SKM-1 (cell line): ENCODE data around the gene JAZF1.
"Not testable (repeated sequence)": the region's sequence is repeated elsewhere in the genome, so short reads cannot be mapped to it uniquely, and the experiment has no call there.

ENCODE experiments used
- DNase-seq: peaks from one replicate; lab custom pipeline; 2025; ENCODE audit not compliant: unreplicated experiment; lab: John Stamatoyannopoulos, UW

Gene JAZF1

DNA sequence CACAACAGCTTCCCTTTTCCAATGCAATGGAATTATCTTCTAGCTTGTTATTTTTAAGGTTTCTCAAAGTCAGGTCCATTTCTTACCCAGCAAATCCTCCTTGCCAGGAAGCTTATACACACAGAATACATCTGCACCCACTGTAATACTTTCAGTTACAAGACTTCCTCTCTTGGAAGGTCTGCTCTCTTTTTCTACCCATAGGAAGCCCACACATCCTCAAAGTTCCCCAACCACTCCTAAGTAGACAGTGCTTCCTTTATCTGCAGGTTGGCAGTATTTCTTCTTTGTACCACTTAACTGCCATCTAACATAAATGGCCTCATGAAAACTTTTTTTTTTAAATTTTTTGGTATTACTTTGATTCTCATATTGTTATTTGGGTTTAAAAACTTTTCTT lies 285.0 kb downstream of the JAZF1 start:
- DNase-seq = peak; percentile 9

GRCh38 chr7:27890205-27890849 lies 290.3 kb downstream of the JAZF1 start:
- no peak for DNase-seq

DNA sequence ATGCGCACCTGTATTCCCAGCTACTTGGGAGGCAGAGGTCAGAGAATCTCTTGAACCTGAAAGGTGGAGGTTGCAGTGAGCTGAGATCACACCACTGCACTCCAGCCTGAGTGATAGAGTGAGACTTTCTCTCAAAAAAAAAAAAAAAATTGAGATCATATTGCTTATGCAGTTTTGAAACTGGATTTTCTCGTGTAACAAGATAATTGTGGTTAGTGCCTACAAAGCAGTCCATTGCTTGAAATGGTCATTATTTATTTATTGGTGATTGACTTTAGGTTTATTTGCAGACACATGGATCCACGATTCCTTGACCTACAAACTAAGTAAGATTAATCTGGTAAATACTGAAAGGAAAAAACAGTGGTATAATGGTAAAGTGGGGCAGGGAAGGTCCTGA lies 290.8 kb downstream of the JAZF1 start:
- DNase-seq = no peak

DNA sequence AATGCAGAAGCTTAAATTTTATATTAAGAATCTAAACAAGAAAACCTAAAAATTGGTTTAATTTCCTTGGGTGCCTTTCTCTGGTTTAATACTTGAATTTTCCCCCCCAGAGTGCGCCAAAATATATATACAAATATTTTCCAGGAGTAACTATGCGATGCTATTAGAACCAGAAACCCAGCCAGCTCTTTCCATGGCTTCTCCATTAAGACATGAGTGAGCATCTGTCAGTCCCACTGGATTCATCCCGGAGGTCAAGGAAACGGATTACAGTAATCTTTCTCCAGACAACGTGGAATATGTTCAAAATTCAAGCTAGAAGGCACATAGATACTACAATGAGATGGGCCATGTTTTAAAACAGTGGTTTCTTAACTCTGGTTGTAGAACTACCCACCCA lies 291.9 kb downstream of the JAZF1 start:
- DNase-seq = no peak

DNA sequence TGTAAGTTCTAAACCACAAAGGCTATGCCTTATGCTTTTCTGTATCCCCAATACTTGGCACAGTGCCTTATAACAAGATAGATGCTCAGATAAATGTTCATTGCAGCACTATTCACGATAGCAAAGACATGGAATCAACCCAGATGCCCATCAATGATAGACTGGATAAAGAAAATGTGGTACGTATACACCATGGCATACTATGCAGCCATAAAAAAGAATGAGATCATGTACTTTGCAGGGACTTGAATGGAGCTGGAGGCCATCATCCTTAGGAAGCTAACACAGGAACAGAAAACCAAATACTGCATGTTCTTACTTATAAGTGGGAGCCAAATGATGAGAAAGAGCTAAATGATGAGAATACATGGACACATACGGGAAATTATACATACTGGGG lies 293.9 kb downstream of the JAZF1 start:
- not testable (repeated sequence) for DNase-seq

GRCh38 chr7:27885652-27886051 lies 294.9 kb downstream of the JAZF1 start:
- no peak for DNase-seq

GRCh38 chr7:27883696-27884095 lies 296.9 kb downstream of the JAZF1 start:
- DNase-seq = no peak

- no peak for DNase-seq
These were observed 303.8 kb downstream of the JAZF1 start for GRCh38 chr7:27876756-27877155.

DNA sequence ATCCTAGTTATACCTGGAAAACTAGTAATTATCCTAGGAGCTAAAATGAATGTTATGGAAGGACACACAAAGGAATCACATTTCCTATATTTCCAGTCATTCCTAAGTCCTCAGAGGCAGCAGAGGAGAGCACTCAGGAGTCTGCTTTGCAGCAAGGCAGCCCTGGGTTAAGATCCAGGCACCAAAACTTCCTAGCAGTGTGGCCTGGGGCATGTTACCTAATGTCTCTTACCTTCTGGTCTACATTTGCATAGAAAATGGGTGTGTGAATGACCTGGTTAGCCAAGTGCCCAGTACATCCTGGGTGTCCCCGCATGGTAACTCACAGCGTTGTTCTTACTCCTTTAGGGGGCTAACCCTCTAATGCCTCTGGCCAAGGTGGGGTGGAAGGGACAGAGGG lies 304.8 kb downstream of the JAZF1 start:
- no peak for DNase-seq

DNA sequence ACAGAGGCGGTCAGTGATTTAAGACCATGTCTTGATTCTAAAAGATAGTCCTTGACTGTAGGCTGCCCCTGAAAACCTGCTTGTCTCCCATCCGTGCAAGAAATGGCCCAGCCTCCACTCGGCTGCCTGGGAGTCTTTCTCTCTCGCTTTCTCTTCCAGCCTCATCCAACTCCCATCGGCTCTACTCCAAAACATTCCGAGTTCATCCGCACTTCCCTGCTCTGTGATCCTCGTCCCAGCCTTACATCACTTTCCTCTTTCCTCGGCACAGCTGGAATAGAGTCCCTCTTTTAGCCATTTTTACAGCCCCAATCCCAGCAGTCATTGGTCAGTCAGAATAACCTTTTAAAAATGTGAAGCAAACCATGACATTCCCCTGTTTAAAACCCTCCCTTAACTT lies 305.5 kb downstream of the JAZF1 start:
- no peak for DNase-seq

GRCh38 chr7:27873981-27874957 lies 306.3 kb downstream of the JAZF1 start:
- no peak for DNase-seq

- no peak for DNase-seq
These were observed 308.0 kb downstream of the JAZF1 start for GRCh38 chr7:27872356-27873275.

GRCh38 chr7:27871866-27872265 lies 308.7 kb downstream of the JAZF1 start:
- no peak for DNase-seq

DNA sequence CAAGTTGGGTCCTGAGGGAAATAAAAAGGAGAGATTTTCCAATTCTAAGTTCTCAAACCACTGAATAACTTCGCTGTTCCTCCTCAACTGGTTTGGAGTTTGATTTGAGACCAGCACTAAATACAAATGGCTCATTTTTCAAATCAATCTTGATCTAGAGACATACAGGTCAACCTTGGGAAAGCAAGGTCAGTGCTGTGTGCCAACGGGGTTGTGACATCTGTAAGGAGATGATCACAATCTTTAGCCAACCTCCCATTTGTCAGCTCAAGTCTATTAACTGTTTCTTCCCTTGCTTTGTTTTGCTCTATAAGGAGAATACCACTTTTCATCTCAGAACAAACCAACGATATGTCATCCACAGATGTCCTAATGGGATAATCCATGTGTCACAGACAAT lies 309.5 kb downstream of the JAZF1 start:
- DNase-seq = no peak

DNA sequence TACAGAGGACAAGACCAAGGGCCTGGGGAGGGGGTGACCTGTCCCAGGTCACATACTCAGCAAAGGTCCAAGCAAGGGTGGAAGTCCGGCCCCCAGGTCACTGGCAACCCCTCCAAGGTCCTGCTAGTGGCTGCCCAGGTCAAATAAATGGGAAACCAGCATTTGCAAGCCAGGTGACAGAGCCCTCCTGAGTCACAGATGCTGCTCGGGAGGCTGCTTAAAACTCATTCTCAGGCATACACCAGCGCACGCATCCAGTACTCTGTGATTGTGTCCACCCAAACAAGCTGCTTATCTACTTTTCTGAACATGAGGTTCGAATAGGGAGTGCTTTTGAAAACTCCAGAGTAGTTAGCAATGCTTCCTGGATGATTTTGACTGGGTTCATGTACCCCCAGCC lies 310.0 kb downstream of the JAZF1 start:
- no peak for DNase-seq

GRCh38 chr7:27869056-27869455 lies 311.5 kb downstream of the JAZF1 start:
- no peak for DNase-seq

DNA sequence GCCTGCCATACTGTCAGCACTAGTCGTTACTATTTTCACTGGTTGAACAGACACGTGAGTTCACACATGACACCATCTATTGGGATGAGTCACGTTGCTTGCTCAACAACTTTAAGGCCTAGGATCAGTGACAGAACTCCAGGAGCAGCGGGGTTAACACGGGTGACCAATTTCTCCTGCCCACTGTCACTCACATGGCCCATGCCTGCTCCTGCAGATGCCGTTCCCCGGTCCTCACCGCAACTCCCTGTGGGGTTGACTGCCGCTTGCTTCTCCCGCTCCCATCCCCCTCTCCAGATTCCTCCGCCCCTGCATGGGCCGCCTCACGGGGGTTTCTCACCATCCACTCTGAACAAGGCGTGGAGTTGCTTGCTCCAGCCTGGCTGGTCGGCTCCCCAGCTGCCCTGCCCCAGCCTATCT lies 312.5 kb downstream of the JAZF1 start:
- no peak for DNase-seq

GRCh38 chr7:27866828-27867672 lies 313.5 kb downstream of the JAZF1 start:
- no peak for DNase-seq

- DNase-seq = no peak
These were observed 314.3 kb downstream of the JAZF1 start for GRCh38 chr7:27866256-27866655.

- no peak for DNase-seq
These were observed 316.7 kb downstream of the JAZF1 start for GRCh38 chr7:27863880-27864279.
